ENCODE measurements around the gene SPSB3. TPM values are rescaled to one million over a fixed set of nuclear protein-coding genes. Genes with fewer than 3 reads are reported as not detected.
A peak's percentile ranks its signal among the peaks of the same experiment; 100 is the strongest.

Gene SPSB3
- total RNA-seq, 2 donors from 2014 or later, result 95.9 to 97.8 TPM

GRCh38 chr16:1741553-1742165 lies 40.7 kb downstream of the SPSB3 start:
- WGBS, 2 donors, result 93 to 98% methylated on average over 7 to 18 of the region's 19 CpGs
- DNase-seq (no peak), ATAC-seq (peak; percentile 12)
- H3K27ac ChIP-seq, result no peak overlapping the region
- H3K4me1 ChIP-seq, result no peaks in the 10 kb centered on the region
- TF ChIP-seq, protein P1, sequence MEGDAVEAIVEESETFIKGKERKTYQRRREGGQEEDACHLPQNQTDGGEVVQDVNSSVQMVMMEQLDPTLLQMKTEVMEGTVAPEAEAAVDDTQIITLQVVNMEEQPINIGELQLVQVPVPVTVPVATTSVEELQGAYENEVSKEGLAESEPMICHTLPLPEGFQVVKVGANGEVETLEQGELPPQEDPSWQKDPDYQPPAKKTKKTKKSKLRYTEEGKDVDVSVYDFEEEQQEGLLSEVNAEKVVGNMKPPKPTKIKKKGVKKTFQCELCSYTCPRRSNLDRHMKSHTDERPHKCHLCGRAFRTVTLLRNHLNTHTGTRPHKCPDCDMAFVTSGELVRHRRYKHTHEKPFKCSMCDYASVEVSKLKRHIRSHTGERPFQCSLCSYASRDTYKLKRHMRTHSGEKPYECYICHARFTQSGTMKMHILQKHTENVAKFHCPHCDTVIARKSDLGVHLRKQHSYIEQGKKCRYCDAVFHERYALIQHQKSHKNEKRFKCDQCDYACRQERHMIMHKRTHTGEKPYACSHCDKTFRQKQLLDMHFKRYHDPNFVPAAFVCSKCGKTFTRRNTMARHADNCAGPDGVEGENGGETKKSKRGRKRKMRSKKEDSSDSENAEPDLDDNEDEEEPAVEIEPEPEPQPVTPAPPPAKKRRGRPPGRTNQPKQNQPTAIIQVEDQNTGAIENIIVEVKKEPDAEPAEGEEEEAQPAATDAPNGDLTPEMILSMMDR (IDR thresholded peaks at IDR 0.05), result no peak
- no peak for TF ChIP-seq POLR2A (IDR thresholded peaks at IDR 0.05)
- peaks cover 0 to 5% of the 10 kb centered on the region in 2 donors for H3K36me3 ChIP-seq (replicated peaks in 1 of 2; ENCODE audit: insufficient read depth in 1 of 2, low read depth in 2 of 2)
- intact Hi-C loops (cut with DNase I), result no loop called here
- H3K4me3 ChIP-seq, result no peak overlapping the region
- no peaks in the 10 kb centered on the region for H3K27me3 ChIP-seq
- no peaks in the 10 kb centered on the region for H3K9me3 ChIP-seq

GRCh38 chr16:1740781-1741490 lies 41.4 kb downstream of the SPSB3 start:
- Histone ChIP-seq H3K4me3 (no peak overlapping the region), H3K36me3 (replicated peaks in 1 of 2; ENCODE audit: insufficient read depth in 1 of 2, low read depth in 2 of 2) (peaks cover 0 to 2% of the 10 kb centered on the region in 2 donors), H3K27me3 (no peaks in the 10 kb centered on the region), H3K4me1 (no peaks in the 10 kb centered on the region), H3K27ac (no peak overlapping the region), H3K9me3 (no peaks in the 10 kb centered on the region)
- no peak for DNase-seq
- WGBS, 2 donors, result 94% methylated on average over 24 to 27 of the region's 30 CpGs
- intact Hi-C loops (cut with DNase I), result no loop called here
- TF ChIP-seq POLR2A (IDR thresholded peaks at IDR 0.05), result no peak
- TF ChIP-seq, protein P1 (IDR thresholded peaks at IDR 0.05), result no peak
- no peak for ATAC-seq

GRCh38 chr16:1740234-1740633 lies 42.1 kb downstream of the SPSB3 start:
- no peak overlapping the region for H3K27ac ChIP-seq
- no peak for DNase-seq
- peaks cover 0 to 2% of the 10 kb centered on the region in 2 donors for H3K36me3 ChIP-seq (replicated peaks in 1 of 2; ENCODE audit: insufficient read depth in 1 of 2, low read depth in 2 of 2)
- H3K4me1 ChIP-seq, result no peaks in the 10 kb centered on the region
- intact Hi-C loops (cut with DNase I), result no loop called here
- H3K27me3 ChIP-seq, result no peaks in the 10 kb centered on the region
- TF ChIP-seq POLR2A (IDR thresholded peaks at IDR 0.05), result no peak
- TF ChIP-seq, protein P1 (IDR thresholded peaks at IDR 0.05), result no peak
- ATAC-seq, result no peak
- 95% methylated on average over 33 of the region's 33 CpGs for WGBS, 2 donors
- no peak overlapping the region for H3K4me3 ChIP-seq
- H3K9me3 ChIP-seq, result no peaks in the 10 kb centered on the region

GRCh38 chr16:1734816-1735215 lies 47.6 kb downstream of the SPSB3 start:
- H3K27me3 ChIP-seq, result no peaks in the 10 kb centered on the region
- no peak for ATAC-seq
- H3K9me3 ChIP-seq, result no peaks in the 10 kb centered on the region
- H3K4me3 ChIP-seq, result no peak overlapping the region
- 93 to 96% methylated on average over 9 to 22 of the region's 22 CpGs for WGBS, 2 donors
- DNase-seq, result no peak
- peaks cover 0 to 19% of the 10 kb centered on the region in 2 donors for H3K36me3 ChIP-seq (replicated peaks in 1 of 2; ENCODE audit: insufficient read depth in 1 of 2, low read depth in 2 of 2)
- no peaks in the 10 kb centered on the region for H3K4me1 ChIP-seq
- H3K27ac ChIP-seq, result no peak overlapping the region
- TF ChIP-seq, protein P1 (IDR thresholded peaks at IDR 0.05), result no peak
- no peak for TF ChIP-seq POLR2A (IDR thresholded peaks at IDR 0.05)
- intact Hi-C loops (cut with DNase I), result no loop called here
